B cell (primary cell): ENCODE measurements around the gene TRNAU1AP. TPM values are rescaled to one million over a fixed set of nuclear protein-coding genes. Genes with fewer than 3 reads are reported as not detected.

Source experiments
- ATAC-seq: fragments of 200-7000 bp; cut with Tn5 transposase; one replicate; pipeline ENCODE4 v1.10.0; 2021; ENCODE audit warnings: low read depth, mild to moderate bottlenecking, moderate number of reproducible peaks, moderate library complexity
- CTCF ChIA-PET: fragments of 350-600 bp; sonication (Branson Sonifier 250); formaldehyde crosslinking; loops from one replicate; lab custom pipeline; 2021; ENCODE audit warnings: antibody characterized with exemption, inconsistent platforms; lab: Charles Lee
- POLR2A ChIA-PET: fragments of 350-600 bp; sonication (Branson Sonifier 250); formaldehyde crosslinking; loops from one replicate; lab custom pipeline; 2021; ENCODE audit warnings: antibody characterized with exemption; lab: Charles Lee
- DNase-seq: peaks from one replicate; pipeline ENCODE4 v3.0.0; 2013
- H2AFZ ChIP-seq: 2 replicates; pipeline ENCODE4 v1.6.1; 2012; ENCODE audit warnings: mild to moderate bottlenecking, low read depth, low read length; ENCODE audit not compliant: insufficient read depth, poor library complexity, severe bottlenecking
- H3K27ac ChIP-seq, 2 donors: 1 replicate in 1 of 2; 2 replicates in 1 of 2; pipeline ENCODE4 v1.5.1; 2012 to 2013; ENCODE audit warnings: low read length in 2 of 2, mild to moderate bottlenecking in 2 of 2, moderate library complexity in 1 of 2
- H3K27me3 ChIP-seq, 4 experiments: fragments of 200-600 bp in 1 of 4; sonication (generic) in 1 of 4; replicated peaks in 1 of 4; 1 replicate in 2 of 4; 2 replicates in 2 of 4; pipeline versions ENCODE4 v1.6.1 to v1.7.0; 2013 to 2016; ENCODE audit warnings: low read length in 3 of 4, mild to moderate bottlenecking in 2 of 4, mixed read lengths in 1 of 4, moderate library complexity in 1 of 4; ENCODE audit not compliant: insufficient read depth in 4 of 4, control insufficient read depth in 3 of 4; ENCODE audit errors: control extremely low read depth in 1 of 4
- H3K36me3 ChIP-seq, 2 experiments: replicated peaks in 1 of 2; 1 replicate in 1 of 2; 2 replicates in 1 of 2; pipeline versions ENCODE4 v1.6.1 to v1.7.1; 2013; ENCODE audit warnings: low read length in 1 of 2; ENCODE audit not compliant: insufficient read depth in 2 of 2, control insufficient read depth in 1 of 2; ENCODE audit errors: control extremely low read depth in 1 of 2, extremely low read depth in 1 of 2
- H3K4me1 ChIP-seq, 2 donors: fragments of 200-600 bp in 1 of 2; sonication (generic) in 1 of 2; 1 replicate in 1 of 2; 2 replicates in 1 of 2; pipeline versions ENCODE4 v1.5.1 to v1.6.1; 2013 to 2017; ENCODE audit warnings: low read length in 2 of 2; ENCODE audit not compliant: control insufficient read depth in 2 of 2, insufficient read depth in 2 of 2
- H3K4me2 ChIP-seq: replicated peaks from 2 replicates; pipeline ENCODE3; 2012; ENCODE audit warnings: mild to moderate bottlenecking, low read depth, low read length; ENCODE audit not compliant: poor library complexity, severe bottlenecking
- H3K4me3 ChIP-seq, 5 experiments: fragments of 200-600 bp in 1 of 5; sonication (generic) in 1 of 5; 1 replicate in 3 of 5; 2 replicates in 2 of 5; pipeline versions ENCODE4 v1.5.1 to v1.7.0; 2011 to 2016; ENCODE audit warnings: low read length in 4 of 5, mild to moderate bottlenecking in 4 of 5, low read depth in 2 of 5, control low read depth in 1 of 5, moderate library complexity in 1 of 5; ENCODE audit not compliant: insufficient read depth in 1 of 5; ENCODE audit errors: control extremely low read depth in 1 of 5, extremely low read depth in 1 of 5
- H3K79me2 ChIP-seq: fragments of 200-600 bp; sonication (generic); one replicate; pipeline ENCODE4 v1.6.0; 2016; ENCODE audit warnings: low read length; ENCODE audit not compliant: control insufficient read depth, insufficient read depth
- H3K9ac ChIP-seq: fragments of 200-600 bp; sonication (generic); 2 replicates; pipeline ENCODE4 v1.6.1; 2017; ENCODE audit warnings: mild to moderate bottlenecking, low read length, moderate library complexity
- H3K9me3 ChIP-seq, 3 donors: one replicate each; pipeline versions ENCODE4 v1.6.1 to v1.7.1; 2013; ENCODE audit warnings: low read length in 2 of 3; ENCODE audit not compliant: control insufficient read depth in 2 of 3, insufficient read depth in 1 of 3; ENCODE audit errors: control extremely low read depth in 1 of 3
- H4K20me1 ChIP-seq: 2 replicates; pipeline ENCODE4 v1.6.0; 2012; ENCODE audit warnings: mild to moderate bottlenecking, low read length; ENCODE audit not compliant: insufficient read depth, control insufficient read depth, poor library complexity, severe bottlenecking
- H3K27ac Mint-ChIP-seq: one replicate; pipeline ENCODE4 v1.8.0; 2021; ENCODE audit warnings: mixed read lengths
- H3K27me3 Mint-ChIP-seq: one replicate; pipeline ENCODE4 v1.8.0; 2021; ENCODE audit warnings: mixed read lengths
- H3K4me1 Mint-ChIP-seq: one replicate; pipeline ENCODE4 v1.8.0; 2021; ENCODE audit warnings: mixed read lengths
- H3K4me3 Mint-ChIP-seq: one replicate; pipeline ENCODE4 v1.8.0; 2021; ENCODE audit warnings: mixed read lengths
- H3K9me3 Mint-ChIP-seq: one replicate; pipeline ENCODE4 v1.8.0; 2022; ENCODE audit warnings: mixed read lengths; ENCODE audit not compliant: insufficient read depth
- EZH2 ChIP-seq: IDR thresholded peaks from 2 replicates; pipeline ENCODE4 v1.6.1; 2012; ENCODE audit warnings: borderline replicate concordance, low read depth, mild to moderate bottlenecking, moderate library complexity, low read length; ENCODE audit not compliant: insufficient read depth, poor library complexity, severe bottlenecking
- WGBS: methylation state at CpG from one replicate; pipeline ENCODE4 v1.1.5; 2013; ENCODE audit warnings: missing lambda C conversion rate; ENCODE audit not compliant: insufficient coverage; 5-methylcytosine and 5-hydroxymethylcytosine counted together
- intact Hi-C: fragments of 100-400 bp; cut with micrococcal nuclease; formaldehyde crosslinking; loops from one replicate; pipeline ENCODE4 v1.10.0; 2022
- polyA plus RNA-seq: library from polyadenylated mRNA; depleted of rRNA; stranded (reverse); fragments of >200 nt; gene quantifications from 2 replicates; pipeline ENCODE4 v1.2.3, GENCODE V29; 2012
- small RNA-seq: library from RNA; depleted of rRNA; stranded (forward); fragments of <200 nt; gene quantifications from one replicate; pipeline ENCODE3, GENCODE V24; 2012; ENCODE audit warnings: low replicate concordance, low read depth; ENCODE audit not compliant: insufficient read length
- total RNA-seq, 2 donors: library from RNA; stranded (reverse); fragments of 120-200 nt in 1 of 2; gene quantifications; 1 replicate in 1 of 2; 2 replicates in 1 of 2; pipeline versions ENCODE4 v1.2.3 to v1.2.4, GENCODE V29; 2013 to 2022
- TF ChIP-seq, protein P1 (sequence below): fragments of 200-600 bp; IDR thresholded peaks from one replicate; pipeline ENCODE4 v1.8.0; 2022; ENCODE audit warnings: antibody characterized with exemption, mild to moderate bottlenecking

The TRNAU1AP gene
- total and polyA plus RNA-seq, 2 donors (not counting 1 experiment from before 2014, with no cell fraction given) = 39.8 to 45.2 TPM

DNA sequence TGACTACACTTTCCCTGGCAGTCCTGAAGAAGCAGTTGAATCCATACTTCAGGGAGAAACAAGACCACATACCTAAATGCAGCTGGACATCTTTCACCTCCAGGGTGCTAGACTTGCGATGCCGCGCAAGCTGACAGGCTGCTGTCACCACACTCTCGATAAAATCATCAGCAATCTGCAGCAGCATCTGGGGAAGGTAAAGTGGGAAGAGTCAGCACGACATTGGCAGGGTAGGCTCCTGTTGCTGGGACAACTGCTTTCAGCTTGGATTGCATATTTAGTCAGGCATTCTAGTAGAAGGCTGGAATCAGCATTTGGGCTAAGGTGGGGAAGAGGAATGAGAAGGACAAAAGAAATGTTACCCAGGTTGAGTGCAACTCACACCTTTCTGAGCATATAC, 60.3 kb downstream of the TRNAU1AP start:
- no peaks in the 10 kb centered on the region for H3K4me1 ChIP-seq
- POLR2A ChIA-PET = no interaction called here
- Mint-ChIP-seq H3K4me3 (no peak overlapping the region), H3K27ac (no peak overlapping the region), H3K4me1 (no peaks in the 10 kb centered on the region), H3K9me3 (no peaks in the 10 kb centered on the region), H3K27me3 (no peaks in the 10 kb centered on the region)
- peaks cover 12 to 54% of the 10 kb centered on the region in 2 experiments for H3K36me3 ChIP-seq
- 90% methylated on average over 2 of the region's 5 CpGs for WGBS
- CTCF ChIA-PET = no interaction called here
- ATAC-seq = no peak
- intact Hi-C loops = no loop called here
- no peak for DNase-seq
- H3K27ac ChIP-seq = no peak overlapping the region
- no peaks in the 10 kb centered on the region for H3K79me2 ChIP-seq
- TF ChIP-seq EZH2 = no peak
- TF ChIP-seq, protein P1, sequence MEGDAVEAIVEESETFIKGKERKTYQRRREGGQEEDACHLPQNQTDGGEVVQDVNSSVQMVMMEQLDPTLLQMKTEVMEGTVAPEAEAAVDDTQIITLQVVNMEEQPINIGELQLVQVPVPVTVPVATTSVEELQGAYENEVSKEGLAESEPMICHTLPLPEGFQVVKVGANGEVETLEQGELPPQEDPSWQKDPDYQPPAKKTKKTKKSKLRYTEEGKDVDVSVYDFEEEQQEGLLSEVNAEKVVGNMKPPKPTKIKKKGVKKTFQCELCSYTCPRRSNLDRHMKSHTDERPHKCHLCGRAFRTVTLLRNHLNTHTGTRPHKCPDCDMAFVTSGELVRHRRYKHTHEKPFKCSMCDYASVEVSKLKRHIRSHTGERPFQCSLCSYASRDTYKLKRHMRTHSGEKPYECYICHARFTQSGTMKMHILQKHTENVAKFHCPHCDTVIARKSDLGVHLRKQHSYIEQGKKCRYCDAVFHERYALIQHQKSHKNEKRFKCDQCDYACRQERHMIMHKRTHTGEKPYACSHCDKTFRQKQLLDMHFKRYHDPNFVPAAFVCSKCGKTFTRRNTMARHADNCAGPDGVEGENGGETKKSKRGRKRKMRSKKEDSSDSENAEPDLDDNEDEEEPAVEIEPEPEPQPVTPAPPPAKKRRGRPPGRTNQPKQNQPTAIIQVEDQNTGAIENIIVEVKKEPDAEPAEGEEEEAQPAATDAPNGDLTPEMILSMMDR = no peak
- no peak overlapping the region for H3K4me3 ChIP-seq
- no peak overlapping the region for H3K4me2 ChIP-seq
- no peaks in the 10 kb centered on the region for H3K9me3 ChIP-seq
- no peak overlapping the region for H2AFZ ChIP-seq
- H3K9ac ChIP-seq = no peak overlapping the region
- no peaks in the 10 kb centered on the region for H4K20me1 ChIP-seq
- H3K27me3 ChIP-seq = no peaks in the 10 kb centered on the region

Small RNAs within 50 kb of the gene (small RNA-seq; reads per million reads assigned to genes)
- gene SNORA16A (not detected), gene SNORA44 (not detected), gene SNORA61 (not detected), gene SNORA73A (not detected), gene SNORA73B (376 reads per million, percentile 97 among the genes with 10 or more reads in this experiment), gene SNORD99 (543 reads per million, percentile 98 among the genes with 10 or more reads in this experiment)

Other genes starting within 250 kb of the TRNAU1AP start
- 21.0 and 21.7 TPM in 2 replicates for gene MED18, start 224.0 kb upstream of the TRNAU1AP start, total RNA-seq
- 5.4 and 8.7 TPM in 2 replicates for gene MED18, start 224.0 kb upstream of the TRNAU1AP start, polyA plus RNA-seq
- gene PHACTR4, start 183.3 kb upstream of the TRNAU1AP start, total RNA-seq = 41.6 and 42.7 TPM in 2 replicates
- gene PHACTR4, start 183.3 kb upstream of the TRNAU1AP start, polyA plus RNA-seq = 9.8 and 11.9 TPM in 2 replicates
- gene RCC1, start 47.0 kb upstream of the TRNAU1AP start, total RNA-seq = 16.3 and 17.5 TPM in 2 replicates
- 9.7 and 10.9 TPM in 2 replicates for gene RCC1, start 47.0 kb upstream of the TRNAU1AP start, polyA plus RNA-seq
- gene RAB42, start 39.2 kb downstream of the TRNAU1AP start, total RNA-seq = not detected in 2 replicates
- gene RAB42, start 39.2 kb downstream of the TRNAU1AP start, polyA plus RNA-seq = not detected in 2 replicates
- gene TAF12, start 90.0 kb downstream of the TRNAU1AP start, total RNA-seq = 18.5 and 19.1 TPM in 2 replicates
- 15.8 and 22.5 TPM in 2 replicates for gene TAF12, start 90.0 kb downstream of the TRNAU1AP start, polyA plus RNA-seq
- gene RNU11, start 95.5 kb downstream of the TRNAU1AP start, total RNA-seq = not detected in 2 replicates
- gene RNU11, start 95.5 kb downstream of the TRNAU1AP start, polyA plus RNA-seq = not detected in 2 replicates
- gene GMEB1, start 115.7 kb downstream of the TRNAU1AP start, total RNA-seq = 21.7 and 24.8 TPM in 2 replicates
- 7.5 and 10.8 TPM in 2 replicates for gene GMEB1, start 115.7 kb downstream of the TRNAU1AP start, polyA plus RNA-seq
- gene YTHDF2, start 183.9 kb downstream of the TRNAU1AP start, total RNA-seq = 58.8 and 73.0 TPM in 2 replicates
- gene YTHDF2, start 183.9 kb downstream of the TRNAU1AP start, polyA plus RNA-seq = 26.3 and 35.1 TPM in 2 replicates